ENCODE results near the gene ZNF138.
"Not testable (repeated sequence)": the region's sequence is repeated elsewhere in the genome, so short reads cannot be mapped to it uniquely, and the experiment has no call there.

ZNF138 gene

DNA sequence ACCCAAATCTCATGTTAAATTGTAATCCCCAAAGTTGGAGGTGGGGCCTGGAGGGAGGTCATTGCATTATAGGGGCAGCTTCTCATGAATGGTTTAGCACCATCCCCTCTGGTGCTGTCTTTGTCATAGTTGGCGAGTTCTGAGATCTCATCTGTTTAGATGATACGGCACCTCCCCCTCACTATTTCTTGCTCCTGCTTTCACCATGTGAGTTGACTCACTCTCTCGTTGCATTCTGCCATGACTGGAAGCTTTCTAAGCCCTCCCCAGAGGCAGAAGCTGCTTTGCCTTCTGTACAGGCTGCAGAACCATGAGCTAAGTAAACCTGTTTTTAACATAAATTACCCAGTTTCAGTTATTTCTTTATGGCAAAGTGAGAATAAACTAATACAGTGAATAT lies 18.9 kb upstream of the ZNF138 start:
- Histone ChIP-seq H3K9me3 (replicated peaks in 1 of 2; ENCODE audit: control insufficient read depth in 2 of 2, insufficient read depth in 1 of 2, low read depth in 1 of 2, low read length in 2 of 2) (peaks cover 0 to 5% of the 10 kb centered on the region in 2 donors), H3K27ac (replicated peaks; ENCODE audit: low read length) (no peak overlapping the region), H2AFZ (ENCODE audit: low read length) (no peak overlapping the region), H3K27me3 (ENCODE audit: control insufficient read depth in 3 of 3, insufficient read depth in 3 of 3, low read depth in 1 of 3, low read length in 3 of 3) (no peaks in the 10 kb centered on the region), H2AK5ac (ENCODE audit: low read depth, low read length) (no peak overlapping the region), H2BK5ac (ENCODE audit: low read length) (no peak overlapping the region), H3K79me1 (ENCODE audit: low read depth, low read length) (no peaks in the 10 kb centered on the region), H4K8ac (ENCODE audit: low read depth, low read length) (no peak overlapping the region), H3K4me2 (ENCODE audit: insufficient read depth, low read length, poor library complexity, severe bottlenecking) (no peak overlapping the region), H3K23ac (ENCODE audit: low read depth, low read length, poor library complexity) (no peak overlapping the region), H3K18ac (ENCODE audit: low read length) (no peak overlapping the region), H4K91ac (ENCODE audit: low read depth, low read length, poor library complexity) (no peak overlapping the region), H2BK120ac (ENCODE audit: low read depth, low read length) (no peak overlapping the region), H3K36me3 (replicated peaks in 1 of 2; ENCODE audit: control insufficient read depth in 2 of 2, insufficient read depth in 2 of 2, low read length in 2 of 2) (no peaks in the 10 kb centered on the region), H3K4me1 (ENCODE audit: control insufficient read depth in 2 of 2, insufficient read depth in 1 of 2, low read depth in 1 of 2, low read length in 2 of 2) (no peaks in the 10 kb centered on the region), H3K9ac (ENCODE audit: low read depth, low read length, poor library complexity) (no peak overlapping the region), H2BK12ac (ENCODE audit: low read length) (no peak overlapping the region), H2BK15ac (ENCODE audit: low read length) (no peak overlapping the region), H3K4ac (ENCODE audit: low read length) (no peak overlapping the region), H3K4me3 (ENCODE audit: low read length in 2 of 2) (no peak overlapping the region), H3K14ac (ENCODE audit: low read length) (no peak overlapping the region)
- WGBS, 2 donors (ENCODE audit: extremely low coverage in 2 of 2, insufficient read length in 2 of 2, insufficient replicate concordance in 1 of 2), result no CpG with 5 or more reads among the region's 3 CpGs
- DNase-seq (ENCODE audit: low spot score), result no peak

DNA sequence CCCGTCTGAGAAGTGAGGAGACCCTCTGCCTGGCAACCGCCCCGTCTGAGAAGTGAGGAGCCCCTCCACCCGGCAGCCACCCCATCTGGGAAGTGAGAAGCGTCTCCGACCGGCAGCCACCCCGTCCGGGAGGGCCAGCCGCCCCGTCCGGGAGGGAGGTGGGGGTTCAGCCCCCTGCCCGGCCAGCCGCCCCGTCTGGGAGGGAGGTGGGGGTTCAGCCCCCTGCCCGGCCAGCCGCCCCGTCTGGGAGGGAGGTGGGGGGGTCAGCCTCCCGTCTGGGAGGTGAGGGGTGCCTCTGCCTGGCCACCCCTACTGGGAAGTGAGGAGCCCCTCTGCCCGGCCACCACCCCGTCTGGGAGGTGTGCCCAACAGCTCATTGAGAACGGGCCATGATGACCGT lies 9.4 kb upstream of the ZNF138 start:
- H3K79me1 ChIP-seq (ENCODE audit: low read depth, low read length), result not testable (repeated sequence)
- no CpG with 5 or more reads among the region's 23 CpGs for WGBS, 2 donors (ENCODE audit: extremely low coverage in 2 of 2, insufficient read length in 2 of 2, insufficient replicate concordance in 1 of 2)

DNA sequence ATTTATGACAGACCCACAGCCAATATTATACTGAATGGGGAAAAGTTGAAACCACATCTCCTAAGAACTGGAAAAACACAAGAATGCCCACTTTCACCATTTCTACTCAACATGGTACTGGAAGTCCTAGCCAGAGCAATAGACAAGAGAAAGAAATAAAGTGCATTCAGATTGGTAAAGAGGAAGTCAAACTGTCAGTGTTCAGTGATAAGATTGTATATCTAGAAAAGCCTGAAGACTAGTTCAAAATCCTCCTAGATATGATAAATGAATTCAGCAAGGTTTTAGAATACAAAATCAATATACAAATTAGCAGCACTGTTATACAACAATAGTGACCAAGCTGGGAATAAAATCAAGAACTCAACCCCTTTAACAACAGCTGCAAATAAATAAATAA lies 6.9 kb upstream of the ZNF138 start:
- Histone ChIP-seq H4K8ac (ENCODE audit: low read depth, low read length) (no peak overlapping the region), H3K36me3 (replicated peaks in 1 of 2; ENCODE audit: control insufficient read depth in 2 of 2, insufficient read depth in 2 of 2, low read length in 2 of 2) (no peaks in the 10 kb centered on the region), H3K14ac (ENCODE audit: low read length) (no peak overlapping the region), H3K4me3 (ENCODE audit: low read length in 2 of 2) (no peak overlapping the region), H3K79me1 (ENCODE audit: low read depth, low read length) (no peaks in the 10 kb centered on the region), H2BK15ac (ENCODE audit: low read length) (no peak overlapping the region), H3K27me3 (ENCODE audit: control insufficient read depth in 3 of 3, insufficient read depth in 3 of 3, low read depth in 1 of 3, low read length in 3 of 3) (no peaks in the 10 kb centered on the region), H3K18ac (ENCODE audit: low read length) (no peak overlapping the region), H2BK12ac (ENCODE audit: low read length) (no peak overlapping the region), H2AFZ (ENCODE audit: low read length) (no peak overlapping the region), H3K27ac (replicated peaks; ENCODE audit: low read length) (no peak overlapping the region), H3K4me2 (ENCODE audit: insufficient read depth, low read length, poor library complexity, severe bottlenecking) (no peak overlapping the region), H2BK120ac (ENCODE audit: low read depth, low read length) (no peak overlapping the region), H3K4me1 (ENCODE audit: control insufficient read depth in 2 of 2, insufficient read depth in 1 of 2, low read depth in 1 of 2, low read length in 2 of 2) (no peaks in the 10 kb centered on the region), H2AK5ac (ENCODE audit: low read depth, low read length) (no peak overlapping the region), H3K9ac (ENCODE audit: low read depth, low read length, poor library complexity) (no peak overlapping the region), H3K23ac (ENCODE audit: low read depth, low read length, poor library complexity) (no peak overlapping the region), H3K9me3 (replicated peaks in 1 of 2; ENCODE audit: control insufficient read depth in 2 of 2, insufficient read depth in 1 of 2, low read depth in 1 of 2, low read length in 2 of 2) (no peaks in the 10 kb centered on the region), H3K4ac (ENCODE audit: low read length) (no peak overlapping the region), H2BK5ac (ENCODE audit: low read length) (no peak overlapping the region), H4K91ac (ENCODE audit: low read depth, low read length, poor library complexity) (no peak overlapping the region)
- no peak for DNase-seq (ENCODE audit: low spot score)

More for the DNA sequence above, 9.4 kb upstream of the ZNF138 start:
- not testable (repeated sequence) for H3K27ac ChIP-seq (replicated peaks; ENCODE audit: low read length); DNase-seq (ENCODE audit: low spot score); H2AK5ac ChIP-seq (ENCODE audit: low read depth, low read length); H2BK5ac ChIP-seq (ENCODE audit: low read length); H3K4me1 ChIP-seq (ENCODE audit: control insufficient read depth in 2 of 2, insufficient read depth in 1 of 2, low read depth in 1 of 2, low read length in 2 of 2); H3K9ac ChIP-seq (ENCODE audit: low read depth, low read length, poor library complexity); H3K18ac ChIP-seq (ENCODE audit: low read length); H3K36me3 ChIP-seq (replicated peaks in 1 of 2; ENCODE audit: control insufficient read depth in 2 of 2, insufficient read depth in 2 of 2, low read length in 2 of 2); H3K14ac ChIP-seq (ENCODE audit: low read length); H2AFZ ChIP-seq (ENCODE audit: low read length); H2BK120ac ChIP-seq (ENCODE audit: low read depth, low read length); H3K23ac ChIP-seq (ENCODE audit: low read depth, low read length, poor library complexity); H2BK15ac ChIP-seq (ENCODE audit: low read length); H2BK12ac ChIP-seq (ENCODE audit: low read length); H4K91ac ChIP-seq (ENCODE audit: low read depth, low read length, poor library complexity); H4K8ac ChIP-seq (ENCODE audit: low read depth, low read length); H3K4me2 ChIP-seq (ENCODE audit: insufficient read depth, low read length, poor library complexity, severe bottlenecking); H3K4me3 ChIP-seq (ENCODE audit: low read length in 2 of 2); H3K4ac ChIP-seq (ENCODE audit: low read length); H3K27me3 ChIP-seq (ENCODE audit: control insufficient read depth in 3 of 3, insufficient read depth in 3 of 3, low read depth in 1 of 3, low read length in 3 of 3); H3K9me3 ChIP-seq (replicated peaks in 1 of 2; ENCODE audit: control insufficient read depth in 2 of 2, insufficient read depth in 1 of 2, low read depth in 1 of 2, low read length in 2 of 2)

DNA sequence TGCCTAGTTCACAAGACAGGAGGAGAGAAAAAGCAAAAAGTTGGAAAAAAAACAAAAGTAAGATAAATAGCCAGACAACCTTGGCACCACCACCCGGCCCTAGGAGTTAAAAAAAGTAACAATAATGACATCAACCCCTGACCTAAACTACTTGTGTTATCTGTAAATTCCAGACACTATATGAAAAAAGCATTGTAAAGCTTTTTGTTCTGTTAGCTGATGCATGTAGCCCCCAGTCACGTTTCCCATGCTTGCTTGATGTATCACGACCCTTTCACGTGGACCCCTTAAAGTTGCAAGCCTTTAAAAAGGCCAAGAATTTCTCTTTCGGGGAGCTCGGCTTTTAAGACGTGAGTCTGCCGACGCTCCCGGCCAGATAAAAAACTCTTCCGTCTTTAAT lies 5.0 kb upstream of the ZNF138 start:
- not testable (repeated sequence) for H3K27ac ChIP-seq (replicated peaks; ENCODE audit: low read length); H2AFZ ChIP-seq (ENCODE audit: low read length); H3K4me1 ChIP-seq (ENCODE audit: control insufficient read depth in 2 of 2, insufficient read depth in 1 of 2, low read depth in 1 of 2, low read length in 2 of 2); H3K27me3 ChIP-seq (ENCODE audit: control insufficient read depth in 3 of 3, insufficient read depth in 3 of 3, low read depth in 1 of 3, low read length in 3 of 3); H3K36me3 ChIP-seq (replicated peaks in 1 of 2; ENCODE audit: control insufficient read depth in 2 of 2, insufficient read depth in 2 of 2, low read length in 2 of 2); H3K23ac ChIP-seq (ENCODE audit: low read depth, low read length, poor library complexity); H4K91ac ChIP-seq (ENCODE audit: low read depth, low read length, poor library complexity); H2BK15ac ChIP-seq (ENCODE audit: low read length); H2BK120ac ChIP-seq (ENCODE audit: low read depth, low read length); H3K18ac ChIP-seq (ENCODE audit: low read length); H2BK5ac ChIP-seq (ENCODE audit: low read length); H2AK5ac ChIP-seq (ENCODE audit: low read depth, low read length); H3K4me2 ChIP-seq (ENCODE audit: insufficient read depth, low read length, poor library complexity, severe bottlenecking); H3K9me3 ChIP-seq (replicated peaks in 1 of 2; ENCODE audit: control insufficient read depth in 2 of 2, insufficient read depth in 1 of 2, low read depth in 1 of 2, low read length in 2 of 2); H3K4me3 ChIP-seq (ENCODE audit: low read length in 2 of 2); H3K14ac ChIP-seq (ENCODE audit: low read length); DNase-seq (ENCODE audit: low spot score); H3K79me1 ChIP-seq (ENCODE audit: low read depth, low read length); H4K8ac ChIP-seq (ENCODE audit: low read depth, low read length); H3K4ac ChIP-seq (ENCODE audit: low read length); H3K9ac ChIP-seq (ENCODE audit: low read depth, low read length, poor library complexity); H2BK12ac ChIP-seq (ENCODE audit: low read length)
- no CpG with 5 or more reads among the region's 11 CpGs for WGBS, 2 donors (ENCODE audit: extremely low coverage in 2 of 2, insufficient read length in 2 of 2, insufficient replicate concordance in 1 of 2)

All from neuronal stem cell (in vitro differentiated cells).